ENCODE data around the gene FBRS. TPM values are rescaled to one million over a fixed set of nuclear protein-coding genes. Genes with fewer than 3 reads are reported as not detected.
A peak's percentile ranks its signal among the peaks of the same experiment; 100 is the strongest.

FBRS gene
- total and polyA plus RNA-seq, 2 of the 13 experiments (the other 11 are each of a cell fraction or from before 2014, with no cell fraction given): 13.7 to 16.2 TPM

GRCh38 chr16:30615358-30616091, 42.7 kb upstream of the FBRS start (continued):
- TF ChIP-seq ZBTB25 (CRISPR knock-in tag; IDR thresholded peaks at IDR 0.05): no peak
- TF ChIP-seq PHF21A (CRISPR knock-in tag; IDR thresholded peaks at IDR 0.05): 0 out of 2 replicates have a peak, but pooled peaks have one; percentile 19
- no peak for TF ChIP-seq KLF12 (CRISPR knock-in tag; IDR thresholded peaks at IDR 0.05; ENCODE audit: borderline replicate concordance)
- TF ChIP-seq ETV5 (CRISPR knock-in tag; IDR thresholded peaks at IDR 0.05; ENCODE audit: borderline replicate concordance): peak; percentile 55
- TF ChIP-seq CREB1 (IDR thresholded peaks at IDR 0.05): no peak
- no peak for TF ChIP-seq CREB1 (CRISPR knock-in tag; IDR thresholded peaks at IDR 0.05)
- no peak for TF ChIP-seq ZEB1 (IDR thresholded peaks at IDR 0.05; ENCODE audit: insufficient replicate concordance, low read depth)
- TF ChIP-seq ZNF556 (CRISPR knock-in tag; IDR thresholded peaks at IDR 0.05; ENCODE audit: borderline replicate concordance): no peak
- no peak for TF ChIP-seq STAT5B (CRISPR knock-in tag; IDR thresholded peaks at IDR 0.05)
- peak; percentile 77; the same call in 1 of the 2 replicates for TF ChIP-seq ZNF605 (CRISPR knock-in tag; IDR thresholded peaks at IDR 0.05)
- no peak for TF ChIP-seq SRY (CRISPR knock-in tag; IDR thresholded peaks at IDR 0.05)
- TF ChIP-seq ZNF678 (CRISPR knock-in tag; IDR thresholded peaks at IDR 0.05): no peak
- no peak for TF ChIP-seq EP300 (IDR thresholded peaks at IDR 0.05; ENCODE audit: low read depth in 2 of 2, low read length in 2 of 2)
- TF ChIP-seq EP300 (CRISPR knock-in tag; IDR thresholded peaks at IDR 0.05; ENCODE audit: borderline replicate concordance): no peak
- TF ChIP-seq ARID4A (CRISPR knock-in tag; IDR thresholded peaks at IDR 0.05; ENCODE audit: borderline replicate concordance): no peak; the same call in 1 of the 2 replicates
- peak; percentile 47 for TF ChIP-seq NFYC (CRISPR knock-in tag; IDR thresholded peaks at IDR 0.05)
- no peak for TF ChIP-seq NR2F6 (IDR thresholded peaks at IDR 0.05)
- peak; percentile 51; the same call in 1 of the 2 replicates for TF ChIP-seq NR2F6 (CRISPR knock-in tag; IDR thresholded peaks at IDR 0.05)
- peak; percentile 69; the same call in 1 of the 2 replicates for TF ChIP-seq ZNF768 (CRISPR knock-in tag; IDR thresholded peaks at IDR 0.05)
- TF ChIP-seq MAFK (conservative IDR thresholded peaks at IDR 0.05 in 1 of 2, IDR thresholded peaks at IDR 0.05 in 1 of 2; ENCODE audit: low read length in 2 of 2): no peak
- TF ChIP-seq ZNF580 (CRISPR knock-in tag; IDR thresholded peaks at IDR 0.05; ENCODE audit: borderline replicate concordance, low read depth): 0 out of 2 replicates have a peak, but pooled peaks have one; percentile 34
- peak; percentile 96 for TF ChIP-seq HNRNPL (IDR thresholded peaks at IDR 0.05; ENCODE audit: low read depth, low read length)
- TF ChIP-seq MLX (CRISPR knock-in tag; IDR thresholded peaks at IDR 0.05): 0 out of 2 replicates have a peak, but pooled peaks have one; percentile 50
- no peak for TF ChIP-seq RFX1 (IDR thresholded peaks at IDR 0.05)
- no peak for TF ChIP-seq ZMAT5 (CRISPR knock-in tag; IDR thresholded peaks at IDR 0.05; ENCODE audit: borderline replicate concordance, low read depth)
